Head of caudate nucleus (tissue), 42 donors: ENCODE results near the gene PALD1.
"Not testable (repeated sequence)": the region's sequence is repeated elsewhere in the genome, so short reads cannot be mapped to it uniquely, and the experiment has no call there.

ENCODE experiments used
- DNase-seq, 42 donors: peaks; one replicate each; pipeline versions ENCODE4 v3.0.0 to v3.0.0-alpha.2; 2020 to 2021; ENCODE audit warnings: mixed read lengths in 7 of 42
- intact Hi-C: fragments of 100-400 bp; cut with DNase I; formaldehyde crosslinking; loops from one replicate; pipeline ENCODE4 v1.15.0; 2022

The PALD1 gene

DNA sequence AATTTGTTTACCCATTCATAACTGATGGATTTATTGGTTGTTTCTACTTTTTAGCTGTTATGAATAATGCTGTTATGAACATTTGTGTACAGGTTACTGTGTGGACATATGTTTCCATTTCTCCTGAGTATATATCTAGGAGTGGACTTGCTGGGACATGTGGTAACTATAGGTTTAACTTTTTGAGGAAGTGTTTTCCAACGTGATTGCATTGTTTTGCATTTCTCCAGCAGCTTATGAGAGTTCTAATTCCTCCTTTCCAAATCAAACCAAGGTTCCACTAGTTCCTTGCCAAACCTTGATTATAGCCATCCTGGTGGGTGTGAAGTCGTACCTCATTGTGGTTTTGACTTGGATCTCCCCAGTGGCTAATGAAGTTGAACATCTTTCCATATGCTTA, 126.6 kb downstream of the PALD1 start:
- DNase-seq = peak in 2 of 42 donors; percentile 10 to 13
- intact Hi-C loops = no loop called here

GRCh38 chr10:70607936-70608335, 129.4 kb downstream of the PALD1 start:
- intact Hi-C loops = no loop called here
- no peak for DNase-seq

DNA sequence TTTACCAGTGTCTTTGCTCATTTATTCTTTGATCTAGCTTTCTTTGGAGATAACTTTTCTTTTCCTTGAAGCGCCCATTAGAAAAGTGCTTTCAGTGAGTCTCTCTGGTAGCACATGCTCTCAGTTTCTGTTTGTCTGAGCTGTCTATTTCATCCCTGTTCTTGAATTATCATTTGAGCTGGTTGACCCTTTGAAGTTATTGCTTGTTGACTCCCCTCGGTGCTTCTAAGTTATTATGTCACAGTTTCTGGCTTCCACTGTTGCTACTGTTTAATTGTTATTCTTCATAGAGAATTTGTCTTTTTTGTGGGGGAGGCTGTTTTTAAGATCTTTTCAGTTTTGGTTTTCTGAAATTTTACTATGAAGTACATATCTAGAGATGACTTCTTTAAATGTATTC, 135.4 kb downstream of the PALD1 start:
- intact Hi-C loops = no loop called here

GRCh38 chr10:70614364-70614763, 135.8 kb downstream of the PALD1 start:
- intact Hi-C loops, DNase-seq: not testable (repeated sequence)

More for the DNA sequence above, 135.4 kb downstream of the PALD1 start:
- no peak for DNase-seq

DNA sequence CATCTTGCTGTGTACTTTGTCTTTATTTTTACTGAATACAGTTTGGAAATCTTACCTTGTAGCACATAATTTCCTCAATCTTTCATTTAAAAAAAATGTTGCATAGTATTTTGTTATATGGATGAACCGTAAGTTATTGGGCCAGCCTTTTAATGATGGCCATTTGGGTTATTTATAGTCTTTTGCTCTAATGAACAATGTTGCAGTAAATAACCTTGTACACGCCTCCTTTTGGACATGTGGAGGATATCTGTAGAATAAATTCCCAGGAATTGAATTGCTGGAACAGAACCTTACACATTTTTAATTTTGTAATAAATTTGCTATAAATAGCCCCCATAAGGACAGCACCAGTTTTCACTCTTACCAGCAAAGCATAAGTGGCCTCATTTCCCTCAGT, 136.6 kb downstream of the PALD1 start:
- no peak for DNase-seq
- intact Hi-C loops = no loop called here

- intact Hi-C loops = no loop called here
- no peak for DNase-seq
Observed at GRCh38 chr10:70615784-70616522, 137.4 kb downstream of the PALD1 start.

- DNase-seq = no peak
- intact Hi-C loops = no loop called here
Observed at GRCh38 chr10:70616761-70617160, 138.2 kb downstream of the PALD1 start.
